Neural crest cell (in vitro differentiated cells): ENCODE measurements around the gene PPP3CA. TPM values are rescaled to one million over a fixed set of nuclear protein-coding genes. Genes with fewer than 3 reads are reported as not detected.

ENCODE experiments used
- DNase-seq: peaks from one replicate; pipeline ENCODE4 v3.0.0; 2021; ENCODE audit warnings: low read depth, mixed read lengths, low spot score
- H3K27ac Mint-ChIP-seq: one replicate; pipeline ENCODE4 v1.8.0; 2021; ENCODE audit warnings: mild to moderate bottlenecking, mixed read lengths; ENCODE audit not compliant: unreplicated experiment
- H3K27me3 Mint-ChIP-seq: 2 replicates; pipeline ENCODE4 v1.8.0; 2021; ENCODE audit warnings: low read depth, mild to moderate bottlenecking, mixed read lengths
- H3K36me3 Mint-ChIP-seq: 2 replicates; pipeline ENCODE4 v1.8.0; 2021; ENCODE audit warnings: low read depth, mild to moderate bottlenecking, mixed read lengths
- H3K4me1 Mint-ChIP-seq: 2 replicates; pipeline ENCODE4 v1.8.0; 2021; ENCODE audit warnings: mixed read lengths
- H3K4me3 Mint-ChIP-seq: one replicate; pipeline ENCODE4 v1.8.0; 2021; ENCODE audit warnings: mild to moderate bottlenecking, mixed read lengths
- H3K9me3 Mint-ChIP-seq: 2 replicates; pipeline ENCODE4 v1.8.0; 2021; ENCODE audit warnings: mixed read lengths
- CTCF ChIP-seq: fragments of 200-600 bp; sonication (generic); conservative IDR thresholded peaks from 2 replicates; pipeline ENCODE4 v1.5.0; 2021; ENCODE audit warnings: antibody characterized with exemption, mild to moderate bottlenecking
- total RNA-seq: library from RNA; stranded (reverse); gene quantifications from 2 replicates; pipeline ENCODE4 v1.2.1, GENCODE V29; 2021

PPP3CA gene
- total RNA-seq, 1 donor from 2014 or later: 12.2 TPM

- no peaks in the 10 kb centered on the region for H3K36me3 Mint-ChIP-seq
- peaks cover 5% of the 10 kb centered on the region for H3K4me1 Mint-ChIP-seq
- no peak for DNase-seq
- no peaks in the 10 kb centered on the region for H3K9me3 Mint-ChIP-seq
- H3K27ac Mint-ChIP-seq: no peak overlapping the region
- H3K27me3 Mint-ChIP-seq: no peaks in the 10 kb centered on the region
- no peak for TF ChIP-seq CTCF
- H3K4me3 Mint-ChIP-seq: no peak overlapping the region
These were observed 271.8 kb downstream of the PPP3CA start for GRCh38 chr4:101075536-101075935.

GRCh38 chr4:101074326-101074725 lies 273.0 kb downstream of the PPP3CA start:
- Mint-ChIP-seq H3K4me1 (peaks cover 5% of the 10 kb centered on the region), H3K27ac (no peak overlapping the region), H3K36me3 (no peaks in the 10 kb centered on the region), H3K9me3 (no peaks in the 10 kb centered on the region), H3K27me3 (no peaks in the 10 kb centered on the region), H3K4me3 (no peak overlapping the region)
- no peak for DNase-seq
- TF ChIP-seq CTCF: no peak

GRCh38 chr4:101071241-101071640 lies 276.1 kb downstream of the PPP3CA start:
- peaks cover 15% of the 10 kb centered on the region for H3K4me1 Mint-ChIP-seq
- no peak for DNase-seq
- H3K4me3 Mint-ChIP-seq: no peak overlapping the region
- H3K9me3 Mint-ChIP-seq: no peaks in the 10 kb centered on the region
- no peak overlapping the region for H3K27ac Mint-ChIP-seq
- no peaks in the 10 kb centered on the region for H3K27me3 Mint-ChIP-seq
- no peak for TF ChIP-seq CTCF
- H3K36me3 Mint-ChIP-seq: no peaks in the 10 kb centered on the region

GRCh38 chr4:101068115-101068514 lies 279.2 kb downstream of the PPP3CA start:
- H3K27me3 Mint-ChIP-seq: peaks cover 3% of the 10 kb centered on the region
- H3K9me3 Mint-ChIP-seq: no peaks in the 10 kb centered on the region
- H3K4me3 Mint-ChIP-seq: no peak overlapping the region
- peaks cover 19% of the 10 kb centered on the region for H3K4me1 Mint-ChIP-seq
- no peak for DNase-seq
- TF ChIP-seq CTCF: no peak
- no peak overlapping the region for H3K27ac Mint-ChIP-seq
- no peaks in the 10 kb centered on the region for H3K36me3 Mint-ChIP-seq

- DNase-seq: no peak
- no peak overlapping the region for H3K4me3 Mint-ChIP-seq
- H3K9me3 Mint-ChIP-seq: no peaks in the 10 kb centered on the region
- H3K36me3 Mint-ChIP-seq: no peaks in the 10 kb centered on the region
- peaks cover 3% of the 10 kb centered on the region for H3K27me3 Mint-ChIP-seq
- peaks cover 19% of the 10 kb centered on the region for H3K4me1 Mint-ChIP-seq
- no peak for TF ChIP-seq CTCF
- H3K27ac Mint-ChIP-seq: no peak overlapping the region
These were observed 279.9 kb downstream of the PPP3CA start for GRCh38 chr4:101067383-101067782.

GRCh38 chr4:101066626-101067170 lies 280.6 kb downstream of the PPP3CA start:
- H3K27ac Mint-ChIP-seq: no peak overlapping the region

More at GRCh38 chr4:101066626-101067170, 280.6 kb downstream of the PPP3CA start:
- H3K4me1 Mint-ChIP-seq: peaks cover 19% of the 10 kb centered on the region
- TF ChIP-seq CTCF: no peak
- DNase-seq: no peak
- H3K4me3 Mint-ChIP-seq: no peak overlapping the region
- no peaks in the 10 kb centered on the region for H3K9me3 Mint-ChIP-seq
- no peaks in the 10 kb centered on the region for H3K36me3 Mint-ChIP-seq
- peaks cover 3% of the 10 kb centered on the region for H3K27me3 Mint-ChIP-seq
